MM.1S (cell line): ENCODE data around the gene KRTAP10-3.
"Not testable (repeated sequence)": the region's sequence is repeated elsewhere in the genome, so short reads cannot be mapped to it uniquely, and the experiment has no call there.

Source experiments
- DNase-seq: peaks from one replicate; pipeline ENCODE4 v3.0.0-alpha.2; 2015
- H2AFZ ChIP-seq: fragments of 300-600 bp; sonication (generic); 2 replicates; pipeline ENCODE4 v1.6.0; 2016; ENCODE audit warnings: antibody characterized with exemption, low read length
- H3F3A ChIP-seq: fragments of 300-600 bp; sonication (generic); 2 replicates; pipeline ENCODE4 v1.6.1; 2016; ENCODE audit warnings: mild to moderate bottlenecking, antibody characterized with exemption, low read length, moderate library complexity, mixed read lengths; ENCODE audit not compliant: insufficient read depth
- H3K27ac ChIP-seq: fragments of 300-600 bp; sonication (generic); 2 replicates; pipeline ENCODE4 v1.5.1; 2016; ENCODE audit warnings: mild to moderate bottlenecking, low read length
- H3K27me3 ChIP-seq: fragments of 300-600 bp; sonication (generic); replicated peaks from 2 replicates; pipeline ENCODE4 v1.6.0; 2016; ENCODE audit warnings: low read length; ENCODE audit not compliant: insufficient read depth
- H3K36me3 ChIP-seq: fragments of 300-600 bp; sonication (generic); replicated peaks from 2 replicates; pipeline ENCODE4 v1.6.1; 2016; ENCODE audit warnings: mild to moderate bottlenecking, low read length, mixed read lengths; ENCODE audit not compliant: insufficient read depth
- H3K4me1 ChIP-seq: fragments of 300-600 bp; sonication (generic); 2 replicates; pipeline ENCODE4 v1.6.1; 2016; ENCODE audit warnings: low read length, mixed read lengths
- H3K4me2 ChIP-seq: fragments of 300-600 bp; sonication (generic); 2 replicates; pipeline ENCODE4 v1.6.0; 2016; ENCODE audit warnings: low read depth, low read length
- H3K4me3 ChIP-seq: fragments of 300-600 bp; sonication (generic); 2 replicates; pipeline ENCODE4 v1.5.1; 2016; ENCODE audit warnings: low read length, mixed read lengths
- H3K79me2 ChIP-seq: fragments of 300-600 bp; sonication (generic); 2 replicates; pipeline ENCODE4 v1.6.1; 2016; ENCODE audit warnings: mixed run types, low read length, mixed read lengths
- H3K9ac ChIP-seq: fragments of 300-600 bp; sonication (generic); 2 replicates; pipeline ENCODE4 v1.6.1; 2016; ENCODE audit warnings: low read length, mixed read lengths
- H3K9me2 ChIP-seq: fragments of 300-600 bp; sonication (generic); replicated peaks from 2 replicates; pipeline ENCODE4 v1.6.1; 2016; ENCODE audit warnings: mild to moderate bottlenecking, low read length, mixed read lengths; ENCODE audit not compliant: insufficient read depth
- H3K9me3 ChIP-seq: fragments of 300-600 bp; sonication (generic); replicated peaks from 2 replicates; pipeline ENCODE4 v1.6.1; 2016; ENCODE audit warnings: mild to moderate bottlenecking, low read length, mixed read lengths; ENCODE audit not compliant: insufficient read depth
- H4K20me1 ChIP-seq: fragments of 300-600 bp; sonication (generic); 2 replicates; pipeline ENCODE4 v1.6.1; 2016; ENCODE audit warnings: mild to moderate bottlenecking, low read length, moderate library complexity, mixed read lengths; ENCODE audit not compliant: insufficient read depth
- EZH2 ChIP-seq: fragments of 300-600 bp; sonication (generic); optimal IDR thresholded peaks from 2 replicates; pipeline ENCODE3; 2017; ENCODE audit warnings: low read depth, mild to moderate bottlenecking, antibody characterized with exemption, low read length, mixed read lengths
- EZH2phosphoT487 ChIP-seq: fragments of 300-600 bp; sonication (generic); IDR thresholded peaks from 2 replicates; pipeline ENCODE4 v1.6.1; 2018; ENCODE audit warnings: antibody characterized with exemption, low read length
- TF ChIP-seq, protein P1 (sequence below): fragments of 300-600 bp; sonication (generic); IDR thresholded peaks from 2 replicates; pipeline ENCODE4 v1.5.1; 2016; ENCODE audit warnings: antibody characterized with exemption, low read length, mixed read lengths

Gene KRTAP10-3

DNA sequence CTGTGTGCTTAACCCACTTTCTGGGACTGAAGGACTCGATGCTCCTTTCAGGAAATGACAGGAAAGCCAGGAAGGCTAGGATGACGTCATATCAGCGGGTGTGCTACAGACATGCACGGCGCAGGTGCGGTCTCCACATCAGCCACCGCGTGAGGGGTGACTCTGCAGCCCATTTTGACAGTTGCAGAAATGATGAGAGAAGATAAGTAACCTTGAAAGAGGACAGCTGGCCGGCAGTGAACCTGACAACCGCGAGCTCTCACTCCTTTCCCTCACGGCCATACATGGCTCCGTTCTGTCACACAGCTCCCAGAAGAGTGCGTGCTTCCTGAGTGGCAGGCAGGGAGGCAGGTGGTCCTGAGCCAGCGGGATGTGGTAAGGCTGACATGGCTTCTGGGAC, 23.5 kb upstream of the KRTAP10-3 start:
- TF ChIP-seq EZH2 (no peak), EZH2phosphoT487 (no peak)
- TF ChIP-seq, protein P1, sequence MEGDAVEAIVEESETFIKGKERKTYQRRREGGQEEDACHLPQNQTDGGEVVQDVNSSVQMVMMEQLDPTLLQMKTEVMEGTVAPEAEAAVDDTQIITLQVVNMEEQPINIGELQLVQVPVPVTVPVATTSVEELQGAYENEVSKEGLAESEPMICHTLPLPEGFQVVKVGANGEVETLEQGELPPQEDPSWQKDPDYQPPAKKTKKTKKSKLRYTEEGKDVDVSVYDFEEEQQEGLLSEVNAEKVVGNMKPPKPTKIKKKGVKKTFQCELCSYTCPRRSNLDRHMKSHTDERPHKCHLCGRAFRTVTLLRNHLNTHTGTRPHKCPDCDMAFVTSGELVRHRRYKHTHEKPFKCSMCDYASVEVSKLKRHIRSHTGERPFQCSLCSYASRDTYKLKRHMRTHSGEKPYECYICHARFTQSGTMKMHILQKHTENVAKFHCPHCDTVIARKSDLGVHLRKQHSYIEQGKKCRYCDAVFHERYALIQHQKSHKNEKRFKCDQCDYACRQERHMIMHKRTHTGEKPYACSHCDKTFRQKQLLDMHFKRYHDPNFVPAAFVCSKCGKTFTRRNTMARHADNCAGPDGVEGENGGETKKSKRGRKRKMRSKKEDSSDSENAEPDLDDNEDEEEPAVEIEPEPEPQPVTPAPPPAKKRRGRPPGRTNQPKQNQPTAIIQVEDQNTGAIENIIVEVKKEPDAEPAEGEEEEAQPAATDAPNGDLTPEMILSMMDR, result no peak
- Histone ChIP-seq H3K9me2 (no peaks in the 10 kb centered on the region), H2AFZ (no peak overlapping the region), H3K79me2 (no peaks in the 10 kb centered on the region), H3K4me2 (no peak overlapping the region), H3K4me3 (no peak overlapping the region), H3K36me3 (no peaks in the 10 kb centered on the region), H3K9me3 (no peaks in the 10 kb centered on the region), H4K20me1 (no peaks in the 10 kb centered on the region), H3K27me3 (peaks cover 100% of the 10 kb centered on the region), H3K27ac (no peak overlapping the region), H3K9ac (no peak overlapping the region), H3F3A (no peaks in the 10 kb centered on the region), H3K4me1 (no peaks in the 10 kb centered on the region)
- no peak for DNase-seq

DNA sequence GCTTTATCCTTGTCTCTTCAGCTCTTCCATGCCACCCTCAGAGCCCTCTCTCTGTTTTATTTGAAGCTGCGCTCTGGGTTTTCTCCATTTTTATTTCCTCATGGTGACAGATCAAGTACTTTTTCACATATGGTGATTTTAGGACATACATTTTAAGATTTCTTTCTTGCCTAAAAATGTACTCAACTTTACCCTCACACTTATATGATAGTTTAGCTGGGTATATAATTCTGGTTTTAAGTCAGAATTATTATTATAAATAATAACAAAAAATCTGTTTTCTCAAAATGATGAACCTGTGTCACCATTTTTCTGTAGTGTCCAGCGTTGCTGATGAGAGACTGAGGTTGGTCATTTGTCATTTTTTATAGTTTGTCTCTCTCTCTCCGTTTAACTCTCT, 22.6 kb upstream of the KRTAP10-3 start:
- H3F3A ChIP-seq, result no peaks in the 10 kb centered on the region
- H3K27me3 ChIP-seq, result peaks cover 100% of the 10 kb centered on the region
- H3K79me2 ChIP-seq, result no peaks in the 10 kb centered on the region
- no peak overlapping the region for H2AFZ ChIP-seq
- H3K9ac ChIP-seq, result no peak overlapping the region
- no peaks in the 10 kb centered on the region for H3K4me1 ChIP-seq
- no peaks in the 10 kb centered on the region for H3K36me3 ChIP-seq
- TF ChIP-seq, protein P1, result no peak
- TF ChIP-seq EZH2phosphoT487 (no peak), EZH2 (no peak)
- H4K20me1 ChIP-seq, result no peaks in the 10 kb centered on the region
- H3K4me2 ChIP-seq, result no peak overlapping the region
- DNase-seq, result no peak
- no peaks in the 10 kb centered on the region for H3K9me3 ChIP-seq
- H3K4me3 ChIP-seq, result no peak overlapping the region
- no peak overlapping the region for H3K27ac ChIP-seq
- H3K9me2 ChIP-seq, result no peaks in the 10 kb centered on the region

DNA sequence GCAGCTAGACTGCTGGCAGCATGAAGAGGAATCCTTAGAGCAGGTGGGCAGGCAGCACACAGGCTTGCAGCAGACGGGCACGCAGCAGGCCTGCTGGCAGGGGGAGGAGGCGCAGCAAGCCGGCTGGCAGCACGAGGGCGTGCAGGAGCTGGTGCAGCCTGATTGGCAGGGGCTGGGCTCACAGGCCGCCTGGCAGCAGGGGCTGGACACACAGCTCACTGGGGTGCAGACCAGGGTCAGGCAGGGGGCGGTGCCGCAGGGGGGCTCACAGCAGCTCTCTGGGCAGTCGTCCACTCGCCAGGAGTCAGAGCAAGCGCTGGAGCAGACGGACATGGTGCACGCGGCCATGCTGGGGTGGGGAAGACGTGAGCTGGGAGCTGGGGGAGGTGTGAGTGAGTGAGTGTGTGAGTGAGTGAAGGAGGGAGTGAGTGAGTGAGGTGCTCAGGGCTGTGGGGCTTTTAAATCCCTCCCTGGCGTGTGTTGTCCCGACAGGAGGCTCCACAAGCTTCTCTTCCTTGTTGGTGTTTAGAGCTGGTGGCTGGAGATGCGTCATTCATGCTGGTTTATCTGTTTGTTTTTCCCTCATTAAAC, 21.7 kb upstream of the KRTAP10-3 start, which contains the start of gene KRTAP10-5:
KRTAP10-5 (minus strand) TSS at position 374 of the 591 bp plus-strand sequence; CDS start at position 348, 26 bp downstream.
- DNase-seq, H3K9me3 ChIP-seq, H3F3A ChIP-seq, H3K27ac ChIP-seq, H3K4me3 ChIP-seq, H3K9ac ChIP-seq, H3K4me1 ChIP-seq, H3K9me2 ChIP-seq, H3K79me2 ChIP-seq, H2AFZ ChIP-seq, H4K20me1 ChIP-seq, H3K36me3 ChIP-seq, H3K4me2 ChIP-seq: not testable (repeated sequence)
- peaks cover 100% of the 10 kb centered on the region for H3K27me3 ChIP-seq

DNA sequence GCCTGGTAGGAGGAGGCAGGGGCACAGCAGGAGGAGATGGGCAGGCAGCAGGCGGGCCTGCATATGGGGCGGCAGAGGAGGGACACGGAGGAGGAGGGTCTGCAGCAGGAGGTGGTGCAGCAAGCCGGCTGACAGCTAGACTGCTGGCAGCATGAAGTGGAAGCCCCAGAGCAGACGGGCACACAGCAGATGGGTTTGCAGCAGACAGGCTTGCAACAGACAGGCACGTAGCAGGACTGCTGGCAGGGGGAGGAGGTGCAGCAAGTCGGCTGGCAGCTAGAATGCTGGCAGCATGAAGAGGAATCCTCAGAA, 21.2 kb upstream of the KRTAP10-3 start:
- Histone ChIP-seq H3K4me1 (no peaks in the 10 kb centered on the region), H3F3A (no peaks in the 10 kb centered on the region), H3K9ac (no peak overlapping the region), H3K36me3 (no peaks in the 10 kb centered on the region), H3K4me3 (no peak overlapping the region), H3K9me3 (no peaks in the 10 kb centered on the region), H3K4me2 (no peak overlapping the region), H3K9me2 (no peaks in the 10 kb centered on the region), H3K79me2 (no peaks in the 10 kb centered on the region), H3K27ac (no peak overlapping the region), H3K27me3 (peaks cover 100% of the 10 kb centered on the region), H2AFZ (no peak overlapping the region), H4K20me1 (no peaks in the 10 kb centered on the region)
- DNase-seq, result no peak
- TF ChIP-seq EZH2phosphoT487, result no peak
- TF ChIP-seq, protein P1, result no peak
- TF ChIP-seq EZH2, result no peak
